GM18951 (cell line): ENCODE measurements around the gene PLEKHN1.
"Not testable (repeated sequence)": the region's sequence is repeated elsewhere in the genome, so short reads cannot be mapped to it uniquely, and the experiment has no call there.

ENCODE experiments used
- POLR2A ChIP-seq: IDR thresholded peaks from 4 replicates; pipeline ENCODE4 v1.6.1; 2011; ENCODE audit warnings: mild to moderate bottlenecking; ENCODE audit not compliant: insufficient read length, insufficient read depth; ENCODE audit errors: extremely low read depth
- in situ Hi-C: fragments of 300-500 bp; cut with MboI; formaldehyde crosslinking; loops from one replicate; pipeline ENCODE4 v1.12.0; 2022; ENCODE audit warnings: low sequenced_read_pairs, mixed read lengths, inconsistent platforms; ENCODE audit not compliant: unreplicated experiment

The PLEKHN1 gene

DNA sequence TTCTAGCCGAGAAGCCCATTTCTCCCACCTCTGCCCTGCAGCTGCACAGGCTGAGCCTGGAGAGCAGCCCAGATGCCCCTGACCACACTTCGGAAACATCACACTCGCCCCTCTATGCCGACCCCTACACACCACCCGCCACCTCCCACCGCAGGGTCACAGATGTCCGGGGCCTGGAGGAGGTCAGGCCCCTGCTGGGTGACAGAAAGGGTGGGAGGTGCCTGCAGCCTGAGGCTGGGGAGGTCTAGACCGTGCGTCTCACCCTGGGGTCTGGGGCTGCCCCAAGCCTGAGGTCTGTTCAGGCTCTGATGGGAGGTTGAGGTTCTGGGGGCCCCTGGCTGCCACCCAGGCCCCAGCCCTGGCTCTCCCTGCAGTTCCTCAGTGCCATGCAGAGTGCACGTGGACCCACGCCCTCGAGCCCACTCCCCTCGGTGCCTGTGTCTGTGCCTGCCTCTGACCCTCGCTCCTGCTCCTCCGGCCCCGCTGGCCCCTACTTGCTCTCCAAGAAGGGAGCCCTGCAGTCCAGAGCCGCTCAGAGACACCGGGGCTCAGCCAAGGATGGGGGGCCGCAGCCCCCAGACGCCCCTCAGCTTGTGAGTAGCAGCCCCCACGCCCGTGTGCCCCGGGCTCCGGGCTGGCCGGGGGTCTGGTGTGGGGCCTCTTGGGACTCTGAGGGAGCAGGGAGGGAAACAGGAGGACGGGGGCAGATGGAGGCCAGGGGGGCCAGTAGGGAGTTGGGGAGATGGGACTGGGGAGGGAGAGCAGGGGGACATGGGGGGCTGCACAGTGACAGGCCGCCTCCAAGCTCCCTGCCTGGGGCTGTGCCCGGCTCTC, 7.4 kb downstream of the PLEKHN1 start:
- in situ Hi-C loops = loop anchor here (5.0 kb wide), 1 partner anchor 34 kb away; no protein-coding TSS in a partner anchor
- TF ChIP-seq POLR2A = no peak

DNA sequence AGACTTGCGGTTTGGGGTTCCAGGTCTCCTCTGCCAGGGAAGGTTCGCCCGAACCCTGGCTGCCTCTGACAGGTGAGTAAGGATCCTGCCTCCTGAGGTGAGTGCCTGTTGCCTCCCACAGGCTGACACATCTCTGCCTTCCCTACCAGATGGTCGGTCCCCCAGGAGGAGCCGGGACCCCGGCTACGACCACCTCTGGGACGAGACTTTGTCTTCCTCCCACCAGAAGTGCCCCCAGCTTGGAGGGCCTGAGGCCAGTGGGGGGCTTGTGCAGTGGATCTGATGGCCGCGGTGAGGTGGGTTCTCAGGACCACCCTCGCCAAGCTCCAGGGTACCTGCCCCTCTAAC, 8.0 kb downstream of the PLEKHN1 start:
- no peak for TF ChIP-seq POLR2A
- in situ Hi-C loops = loop anchor here (5.0 kb wide), 1 partner anchor 33 kb away; no protein-coding TSS in a partner anchor

DNA sequence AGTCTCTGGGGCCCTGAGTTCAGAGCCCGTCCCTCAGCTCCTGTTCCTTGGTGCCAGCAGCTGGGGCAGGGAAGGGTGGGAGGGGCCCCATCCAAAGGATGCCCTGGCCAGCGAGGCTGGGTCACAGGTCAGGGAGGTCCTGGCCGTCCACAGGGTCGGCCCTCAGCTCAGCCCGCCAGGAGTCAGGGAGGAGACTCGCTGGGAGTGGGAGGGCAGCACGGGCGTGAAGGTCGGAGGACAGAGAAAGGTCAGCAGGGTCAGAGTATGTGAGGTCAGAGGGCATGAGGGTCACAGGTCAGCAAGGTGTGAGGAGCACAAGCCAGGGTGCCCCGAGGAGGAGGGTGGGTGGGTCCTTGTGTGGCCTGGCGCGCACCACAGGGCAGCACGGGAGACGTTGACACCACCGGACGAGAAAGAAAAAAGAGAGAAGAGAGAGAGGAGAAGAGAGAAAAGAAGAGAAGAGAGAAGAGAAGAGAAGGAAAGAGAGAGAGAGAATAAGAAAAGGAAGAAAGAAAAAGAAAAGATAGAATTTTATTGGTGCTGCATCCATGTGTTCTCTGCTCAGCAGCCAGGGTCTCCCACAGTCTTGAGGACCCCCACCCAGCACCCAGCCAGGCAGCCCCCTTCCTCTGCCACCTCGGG, 8.5 kb downstream of the PLEKHN1 start:
- no peak for TF ChIP-seq POLR2A
- in situ Hi-C loops = loop anchor here (5.0 kb wide), 1 partner anchor 32 kb away; no protein-coding TSS in a partner anchor

DNA sequence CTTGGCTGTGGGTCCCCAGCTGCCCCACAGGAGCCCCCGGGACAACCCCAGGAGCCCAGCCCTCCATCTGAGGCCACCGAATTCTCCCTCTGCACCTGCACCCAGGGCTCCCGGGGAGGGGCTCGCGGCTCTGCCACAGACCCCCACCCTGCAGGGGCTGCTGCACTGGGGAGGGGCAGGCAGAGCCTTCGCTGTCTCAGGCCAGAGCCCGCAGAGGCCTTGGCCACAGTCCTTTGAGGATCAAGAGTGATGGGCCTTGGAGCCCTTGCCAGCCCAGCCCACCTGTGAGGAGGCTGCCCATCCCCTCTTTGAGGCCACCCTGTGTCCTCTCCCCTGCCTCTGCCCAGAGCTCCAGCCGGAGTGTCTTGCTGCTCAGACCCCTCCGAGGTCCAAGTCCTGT, 9.1 kb downstream of the PLEKHN1 start:
- in situ Hi-C loops = no loop called here
- no peak for TF ChIP-seq POLR2A

DNA sequence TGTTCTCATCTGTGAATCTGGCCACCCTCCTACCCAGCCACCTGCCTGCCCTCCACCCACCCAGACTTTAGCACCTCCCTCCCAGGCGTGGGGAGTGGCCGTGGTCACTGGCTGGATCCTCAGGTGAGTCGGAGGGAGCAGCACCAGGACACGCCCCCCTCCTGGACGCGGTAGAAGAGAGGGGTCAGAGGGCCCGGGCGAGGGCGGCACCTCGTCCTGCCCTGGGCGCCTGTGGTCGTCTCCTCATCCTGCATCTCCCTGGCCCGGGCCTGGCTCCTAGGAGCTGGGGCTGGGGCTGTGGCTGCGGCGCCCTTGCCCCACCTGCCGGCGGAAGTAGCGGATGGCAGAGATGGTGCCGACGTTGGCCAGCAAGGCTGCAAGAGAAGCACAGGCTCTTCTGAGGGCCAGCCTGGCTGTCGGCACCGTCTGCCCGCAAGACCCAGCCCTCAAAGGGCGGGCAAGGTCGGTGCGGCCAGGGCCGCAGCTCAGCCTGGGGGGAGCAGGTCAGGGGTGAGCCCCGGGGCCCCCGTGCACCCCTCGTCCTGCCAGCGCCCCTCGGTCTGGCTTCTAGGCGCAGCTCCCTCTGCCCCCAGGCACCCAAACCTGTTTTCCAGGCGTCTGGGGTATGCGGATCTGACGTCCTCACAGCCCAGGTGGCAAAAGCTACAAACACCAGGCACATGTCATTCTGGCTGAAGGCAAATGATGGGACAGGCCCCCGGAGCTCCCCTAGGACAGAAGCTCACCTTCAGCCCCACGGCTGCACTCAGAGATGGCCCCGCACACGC, 9.8 kb downstream of the PLEKHN1 start:
- TF ChIP-seq POLR2A = no peak
- in situ Hi-C loops = no loop called here

DNA sequence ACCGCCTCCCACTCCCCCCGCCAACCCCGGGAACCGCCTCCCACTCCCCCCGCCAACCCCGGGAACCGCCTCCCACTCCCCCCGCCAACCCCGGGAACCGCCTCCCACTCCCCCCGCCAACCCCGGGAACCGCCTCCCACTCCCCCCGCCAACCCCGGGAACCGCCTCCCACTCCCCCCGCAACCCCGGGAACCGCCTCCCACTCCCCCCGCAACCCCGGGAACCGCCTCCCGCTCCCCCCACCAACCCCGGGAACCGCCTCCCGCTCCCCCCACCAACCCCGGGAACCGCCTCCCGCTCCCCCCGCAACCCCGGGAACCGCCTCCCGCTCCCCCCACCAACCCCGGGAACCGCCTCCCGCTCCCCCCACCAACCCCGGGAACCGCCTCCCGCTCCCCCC, 10.5 kb downstream of the PLEKHN1 start:
- in situ Hi-C loops = not testable (repeated sequence)

DNA sequence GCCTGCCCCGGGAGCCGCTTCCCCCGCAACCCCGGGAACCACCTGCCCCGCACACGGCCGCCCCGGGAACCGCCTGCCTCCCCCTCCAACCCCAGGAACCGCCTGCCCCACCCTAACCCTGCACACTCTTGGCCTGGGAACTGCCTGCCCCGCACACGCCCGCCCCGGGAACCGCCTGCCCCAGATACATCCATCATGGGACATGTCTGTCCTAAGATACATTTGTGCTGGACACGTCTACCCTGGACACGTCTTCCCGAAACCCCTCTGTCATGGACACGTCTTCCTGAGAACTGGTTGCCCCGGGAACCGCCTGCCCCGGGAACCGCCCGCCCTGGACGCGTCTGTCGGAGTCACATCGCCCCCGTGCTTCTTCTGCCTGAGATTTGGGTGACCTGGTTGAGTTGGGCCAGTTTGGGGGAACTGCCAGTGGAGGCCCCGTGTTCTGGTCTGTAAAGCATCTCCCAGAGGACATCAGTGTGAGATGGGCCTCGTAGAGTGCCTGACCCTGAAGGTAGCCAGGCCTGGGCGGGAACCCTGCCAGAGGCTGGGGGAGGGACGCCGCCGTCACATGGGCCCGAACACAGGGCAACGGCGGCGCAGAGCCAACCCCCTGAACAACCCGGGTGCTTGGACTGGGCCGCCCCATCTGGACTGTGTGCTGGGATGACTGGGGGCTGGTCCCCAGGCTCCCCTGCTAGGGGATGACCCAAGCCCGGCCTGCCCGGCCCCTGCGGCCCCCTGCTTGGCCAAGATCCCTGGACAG, 12.0 kb downstream of the PLEKHN1 start:
- in situ Hi-C loops = no loop called here

DNA sequence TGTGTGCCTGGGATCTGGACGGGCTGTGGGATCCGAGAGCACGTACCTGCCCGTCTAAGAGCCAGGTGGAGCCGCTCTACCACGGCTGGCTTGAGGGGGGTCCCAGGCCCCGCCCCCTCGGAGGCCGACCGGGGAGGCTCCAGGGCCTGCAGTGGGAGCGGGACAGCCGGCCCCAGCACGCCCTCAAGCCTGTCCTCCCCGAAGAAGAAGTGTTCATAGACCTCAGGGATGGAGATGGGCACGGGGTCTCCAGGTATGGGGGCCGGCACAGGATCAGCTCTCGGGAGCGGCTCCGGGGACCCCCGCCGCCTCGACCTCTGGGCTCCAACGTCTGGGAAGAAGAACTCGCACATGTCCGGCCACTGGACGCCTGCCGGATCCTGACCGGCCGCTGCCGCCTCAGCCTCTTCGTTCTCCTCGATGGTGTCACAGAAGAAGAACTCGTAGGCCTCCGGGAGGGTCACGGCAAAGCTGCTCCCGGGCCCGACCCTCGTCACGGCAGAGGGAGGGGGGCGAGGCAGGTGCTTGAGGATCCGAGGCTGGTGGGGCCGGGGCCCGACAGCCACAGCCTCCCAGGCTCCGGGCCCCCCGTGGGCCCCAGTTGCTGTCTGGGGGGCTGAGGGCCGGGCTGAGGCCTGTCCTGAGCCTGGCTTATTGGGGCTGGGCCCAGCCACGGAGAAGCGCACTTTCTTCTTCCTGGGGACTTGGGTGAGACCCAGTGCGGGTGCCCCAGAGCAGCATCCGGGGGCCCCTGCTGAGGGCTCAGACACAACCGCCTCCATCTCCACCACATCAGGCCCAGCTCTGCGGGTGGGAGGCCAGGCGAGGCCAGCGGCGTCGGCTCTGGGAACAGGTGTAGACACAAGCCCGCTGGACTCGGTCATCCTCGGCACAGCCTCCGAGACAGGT, 12.8 kb downstream of the PLEKHN1 start:
- TF ChIP-seq POLR2A = no peak
- in situ Hi-C loops = no loop called here

More for the DNA sequence above, 12.0 kb downstream of the PLEKHN1 start:
- TF ChIP-seq POLR2A = no peak

DNA sequence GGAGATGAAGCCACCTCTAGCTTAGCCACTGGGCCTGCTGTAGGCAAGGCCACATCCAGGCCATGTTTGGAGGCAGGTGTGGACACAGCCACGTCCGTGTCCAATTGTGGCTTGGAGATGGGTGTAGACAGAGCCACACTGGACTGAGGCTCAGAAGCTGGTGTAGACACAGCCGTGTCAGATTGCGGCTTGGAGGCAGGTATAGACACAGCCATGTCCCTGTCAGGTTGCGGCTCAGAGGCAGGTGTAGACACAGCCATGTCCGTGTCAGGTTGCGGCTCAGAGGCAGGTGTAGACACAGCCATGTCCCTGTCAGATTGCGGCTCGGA, 13.4 kb downstream of the PLEKHN1 start:
- no peak for TF ChIP-seq POLR2A
- in situ Hi-C loops = no loop called here

DNA sequence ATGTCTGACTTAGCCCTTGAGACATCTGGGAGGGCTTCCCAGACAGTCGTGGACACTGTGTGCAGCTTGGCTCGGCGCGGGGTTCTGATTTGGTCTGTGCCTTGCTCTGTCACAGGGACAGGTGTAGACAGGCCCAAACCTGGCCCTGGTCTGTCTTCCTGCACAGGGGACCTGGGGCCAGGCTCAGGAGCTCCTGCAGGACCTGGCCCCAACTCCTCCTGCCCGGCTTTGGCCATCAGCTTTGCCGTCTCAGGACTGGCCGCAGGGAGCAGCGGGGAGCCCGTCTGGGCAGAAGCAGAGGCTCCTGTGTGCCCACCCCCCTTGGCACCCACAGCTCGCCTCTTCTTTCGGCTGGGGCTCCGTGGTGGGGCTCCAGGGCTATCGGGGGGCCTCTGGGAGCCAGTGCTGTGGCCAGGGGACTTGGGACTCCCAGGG, 13.9 kb downstream of the PLEKHN1 start:
- in situ Hi-C loops = no loop called here
- TF ChIP-seq POLR2A = no peak

DNA sequence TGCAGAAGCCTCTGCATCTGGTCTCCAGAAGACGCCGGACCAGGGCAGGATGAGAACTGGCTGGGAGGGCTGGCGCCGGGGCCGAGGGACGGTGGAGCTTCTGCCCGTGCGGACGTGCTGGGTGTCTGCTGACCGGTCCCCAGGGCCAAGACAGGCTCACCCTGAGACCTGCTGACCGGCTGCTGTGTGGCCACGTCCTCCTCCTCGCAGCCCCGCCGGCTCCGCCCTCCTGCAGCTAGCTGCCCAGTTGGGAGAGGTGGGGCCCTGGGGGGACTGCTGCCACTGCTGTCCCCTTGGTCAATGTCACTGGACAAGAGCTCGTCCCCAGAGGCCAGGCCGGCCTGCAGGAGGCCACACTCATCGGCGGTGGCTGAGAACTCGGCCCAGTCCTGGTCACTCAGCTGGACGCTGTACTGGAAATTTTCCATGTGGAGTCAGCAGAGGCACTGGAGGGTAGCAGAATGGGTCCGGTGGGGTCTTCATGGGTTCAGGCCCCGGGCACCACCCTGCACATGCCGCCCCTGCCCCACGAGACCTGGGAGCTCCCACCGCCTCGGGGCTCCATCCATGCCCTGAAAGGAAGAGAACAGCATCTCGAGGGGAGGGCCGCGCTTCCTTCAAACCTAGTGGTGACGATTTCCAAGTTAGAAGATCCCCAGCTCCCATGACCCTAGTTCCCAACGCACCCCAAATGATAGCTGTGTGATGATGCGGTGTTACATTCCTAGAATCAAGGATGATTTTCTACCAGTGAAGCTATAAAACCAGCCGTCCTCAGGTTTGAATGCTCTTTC, 14.5 kb downstream of the PLEKHN1 start:
- TF ChIP-seq POLR2A = no peak
- in situ Hi-C loops = no loop called here
